HG02759 (cell line): ENCODE data around the gene TSPAN2.

Source experiments
- ATAC-seq: cut with Tn5 transposase; IDR thresholded peaks from one replicate; pipeline ENCODE4 v1.9.1; 2021; ENCODE audit warnings: mild to moderate bottlenecking, moderate library complexity; ENCODE audit not compliant: unreplicated experiment

Gene TSPAN2

DNA sequence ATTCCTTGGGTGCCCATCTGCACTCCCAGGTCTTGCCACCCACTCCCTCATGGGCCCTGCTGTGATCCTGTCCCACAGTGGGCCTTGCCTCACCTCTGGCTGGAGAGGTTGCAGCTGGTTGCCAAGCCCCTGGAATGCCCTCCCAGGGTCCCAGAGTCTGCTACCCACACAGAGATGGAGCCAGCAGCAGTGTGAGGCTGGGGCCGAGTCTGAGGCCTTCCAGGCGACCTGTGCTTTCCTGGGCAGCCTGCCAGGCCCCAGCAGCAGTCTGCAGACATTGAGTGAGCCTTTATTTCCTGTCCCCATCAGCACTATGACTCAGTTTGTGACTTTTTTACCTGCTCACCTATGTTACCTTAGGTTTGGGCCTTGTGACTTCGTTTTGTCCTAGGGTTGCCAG, 25.0 kb upstream of the TSPAN2 start:
- no peak for ATAC-seq

DNA sequence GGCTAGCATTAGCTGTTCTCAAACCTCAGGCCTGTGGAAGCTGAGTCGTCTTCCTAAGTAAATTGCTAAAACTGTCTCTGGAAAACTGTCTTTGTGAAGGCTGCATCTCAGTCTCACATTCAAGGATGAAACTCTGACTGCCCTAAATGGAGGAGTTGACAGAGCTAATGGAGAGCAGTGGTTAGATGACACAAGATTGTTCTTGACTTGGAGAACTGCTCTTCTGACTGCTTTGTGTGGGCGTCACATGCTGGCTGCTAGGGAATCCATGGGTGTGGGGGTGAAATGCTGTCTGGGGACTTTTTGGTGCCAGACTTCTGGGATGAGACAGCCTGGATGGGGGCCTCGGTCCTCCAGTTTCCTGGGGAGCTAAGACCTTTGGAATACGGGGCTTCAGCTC, 24.5 kb upstream of the TSPAN2 start:
- no peak for ATAC-seq

DNA sequence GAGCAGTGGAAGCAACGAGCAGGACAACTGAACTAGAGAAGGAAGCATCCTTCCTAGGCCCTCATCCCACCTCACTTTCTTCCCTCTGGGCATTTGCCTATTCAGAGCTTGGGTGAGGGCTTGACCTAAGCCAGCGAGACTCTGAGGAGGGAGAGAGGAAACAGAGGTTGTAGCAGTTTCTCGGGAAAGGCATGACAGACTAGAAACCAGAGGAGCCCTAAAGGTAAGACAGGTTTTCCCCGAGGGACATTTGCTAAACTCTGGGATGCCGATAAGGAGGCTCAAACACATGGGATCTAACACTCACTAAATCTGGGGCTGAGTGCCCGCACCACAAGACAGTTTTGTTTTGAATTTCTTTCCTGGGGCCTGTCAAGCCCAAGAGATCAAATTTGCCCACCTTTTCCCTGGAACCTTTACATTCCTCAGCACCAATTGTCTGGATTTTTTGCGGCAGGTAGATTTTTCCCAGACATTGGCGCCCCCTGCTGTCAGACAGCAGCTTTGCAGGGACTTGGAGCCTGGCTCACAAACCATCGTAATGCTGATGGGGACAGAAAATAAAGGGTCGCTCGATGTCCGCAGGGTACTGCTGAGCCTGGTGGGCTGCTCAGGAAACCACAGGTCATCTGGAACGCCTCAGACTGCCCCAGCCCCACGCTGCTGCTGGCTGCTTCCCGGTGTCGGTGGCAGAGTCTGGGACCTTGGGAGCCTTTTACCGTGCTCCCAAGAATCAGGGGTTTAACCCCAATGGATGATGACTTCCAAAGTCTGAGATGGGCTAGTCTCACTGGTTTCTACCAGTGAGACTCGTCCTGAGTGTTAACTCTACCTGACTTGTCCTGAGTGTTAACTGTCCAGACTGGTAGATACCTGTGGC, 23.4 kb upstream of the TSPAN2 start:
- no peak for ATAC-seq

DNA sequence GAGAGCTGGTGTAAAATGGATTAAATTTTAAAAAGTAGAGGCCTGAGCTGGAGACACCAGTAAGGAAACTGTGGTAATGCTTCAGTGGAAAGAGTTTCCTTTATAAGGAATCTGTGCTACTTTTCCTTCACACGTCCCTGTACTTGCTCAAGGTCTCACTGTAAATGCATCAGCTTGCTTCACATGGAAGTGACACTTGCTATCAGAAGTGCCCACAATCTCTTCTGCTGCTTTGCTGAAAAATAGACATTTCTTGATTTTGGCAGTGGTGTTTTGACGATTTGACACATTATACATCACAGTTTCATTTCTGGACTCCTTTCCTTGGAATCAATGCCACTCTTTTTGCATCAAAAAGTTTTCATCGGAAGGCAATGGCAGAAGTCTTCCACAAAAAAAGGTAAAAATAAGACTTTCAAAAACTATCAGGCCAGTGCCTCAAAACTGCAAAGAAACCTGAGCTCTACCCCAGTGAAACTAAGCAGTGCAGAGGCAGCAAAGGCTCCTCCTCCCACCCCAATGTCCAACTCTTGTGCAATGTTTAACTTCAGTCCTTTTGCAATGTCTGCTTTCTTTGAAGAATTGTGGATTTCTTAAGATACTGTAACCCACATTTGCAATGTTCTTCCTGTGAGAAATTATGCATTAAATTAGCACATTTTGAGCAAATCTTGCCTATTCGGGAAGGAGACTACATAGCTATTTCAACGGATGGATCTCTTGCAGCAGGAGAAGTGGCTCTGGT, 18.4 kb upstream of the TSPAN2 start:
- ATAC-seq: no peak

DNA sequence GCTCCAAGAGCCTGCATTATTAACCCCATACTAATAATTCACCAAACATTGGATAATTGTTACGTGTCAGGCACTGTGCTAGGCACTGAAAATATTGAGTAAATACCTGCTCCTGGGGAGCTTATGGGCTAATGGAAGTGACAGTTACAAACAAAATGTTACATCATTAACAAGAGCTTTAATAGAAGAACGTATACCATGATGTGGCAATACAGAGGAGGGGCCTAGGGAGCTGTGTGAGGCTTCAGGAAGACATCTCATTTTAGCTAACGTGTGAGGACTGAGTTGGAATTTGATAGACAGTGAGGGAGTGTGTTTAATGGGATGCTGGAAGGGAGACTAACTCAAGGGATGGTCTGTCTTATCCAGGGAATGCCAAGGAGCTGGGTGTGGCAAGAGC, 16.5 kb upstream of the TSPAN2 start:
- ATAC-seq: no peak

DNA sequence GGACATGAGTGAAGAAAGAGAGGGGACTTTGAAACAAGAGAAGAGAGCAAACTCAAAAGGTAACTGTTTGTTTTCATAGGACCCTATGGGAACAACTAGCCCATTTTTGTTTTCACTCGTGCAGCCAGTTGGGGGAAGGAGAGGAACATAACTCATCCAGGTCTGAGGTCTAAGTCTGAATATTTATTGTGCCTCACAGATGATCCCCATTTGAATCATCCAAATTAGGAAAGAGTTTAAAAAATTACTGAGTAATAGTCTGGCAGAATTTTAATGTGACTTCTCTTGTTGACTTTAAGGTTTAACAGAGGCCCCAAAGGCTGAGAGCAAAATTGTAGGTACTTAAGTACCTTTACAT, 10.4 kb upstream of the TSPAN2 start:
- ATAC-seq: no peak

DNA sequence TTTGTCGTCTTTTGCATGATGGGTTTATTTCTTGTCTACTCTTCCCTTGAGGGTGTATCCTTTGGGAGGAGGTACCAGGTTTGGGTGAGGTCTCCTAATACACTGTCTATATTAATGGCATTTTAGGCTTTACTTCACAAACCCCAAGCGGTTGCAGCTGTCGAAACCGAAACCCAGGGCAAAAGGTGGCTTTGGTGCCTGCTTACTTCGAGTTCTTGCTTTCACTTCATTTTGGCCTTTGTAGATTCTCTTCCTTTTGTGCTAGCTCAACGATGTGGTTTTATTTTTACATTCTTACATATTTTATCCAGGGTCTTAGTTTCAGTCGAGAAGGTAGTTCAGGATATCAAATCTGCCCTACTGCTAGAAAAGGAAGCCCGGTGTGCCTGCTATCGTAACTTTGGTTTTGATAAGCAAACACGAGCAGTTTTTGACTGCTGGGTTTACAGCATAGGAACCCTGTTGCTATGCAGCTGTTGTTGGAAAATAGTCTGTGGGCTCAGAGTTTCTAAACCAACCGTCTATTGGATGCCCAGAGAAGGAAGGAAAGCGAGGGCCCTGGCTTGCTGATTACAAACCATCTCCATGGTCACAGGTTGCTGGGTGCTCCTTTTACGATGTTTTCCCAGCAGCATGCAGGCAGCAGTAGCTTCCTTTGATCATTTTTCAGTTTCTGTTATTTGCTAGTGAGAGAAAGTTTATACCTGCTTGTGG, 9.8 kb upstream of the TSPAN2 start:
- peak; percentile 92 for ATAC-seq

DNA sequence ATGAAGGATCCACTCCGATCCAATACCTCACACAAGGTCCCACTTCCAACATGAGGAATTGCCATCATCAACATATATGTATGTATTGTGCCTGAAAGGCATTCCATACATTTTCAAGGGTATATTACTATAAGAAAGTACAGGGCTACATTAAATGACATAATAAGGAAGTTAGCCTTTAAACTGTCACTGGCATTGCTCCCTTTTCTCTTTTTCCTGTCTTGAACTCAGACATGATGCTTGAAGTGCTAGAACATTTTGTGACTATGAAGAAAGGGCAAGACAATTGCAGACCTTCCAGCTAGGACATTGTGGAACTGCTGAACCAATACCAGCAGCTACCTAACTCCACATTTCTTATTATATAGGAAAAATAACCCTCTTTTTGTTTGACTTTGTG, 2.9 kb upstream of the TSPAN2 start:
- ATAC-seq: no peak

DNA sequence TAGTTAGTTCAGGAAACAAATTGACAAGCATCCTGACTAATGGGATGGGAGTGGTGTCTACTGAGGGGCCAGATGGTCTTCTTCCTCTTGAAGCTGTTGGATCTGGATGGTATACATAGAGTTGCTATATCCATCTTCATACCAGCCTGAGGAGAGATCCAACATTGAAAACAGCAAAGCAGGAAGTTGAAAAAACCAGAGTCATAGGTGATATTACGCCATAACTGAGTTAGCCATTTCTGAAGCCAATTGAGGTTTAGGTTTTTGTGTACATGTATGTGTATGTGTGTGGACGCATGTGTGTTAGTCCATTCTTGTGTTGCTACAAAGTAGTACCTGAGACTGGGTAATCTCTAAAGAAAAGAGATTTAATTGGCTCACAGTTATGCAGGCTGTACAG, 2.3 kb upstream of the TSPAN2 start:
- no peak for ATAC-seq

DNA sequence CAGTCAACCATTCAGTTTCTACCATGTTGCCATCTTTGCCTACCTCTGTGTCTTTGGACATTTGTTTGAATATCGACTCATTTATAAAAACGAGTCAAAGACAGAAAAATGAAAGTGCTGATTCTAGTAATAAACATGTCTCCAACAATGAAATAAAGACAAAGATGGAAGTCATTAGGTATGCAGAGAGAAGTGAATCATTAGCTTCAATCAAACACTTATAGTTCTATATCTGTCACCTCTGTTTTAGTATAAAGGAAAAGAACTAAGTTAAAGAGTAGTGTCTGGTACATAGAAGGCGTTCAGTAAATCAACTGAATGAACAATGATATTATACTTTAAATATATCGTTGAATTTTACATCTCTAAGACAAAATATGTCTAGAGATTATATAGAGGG, 1.7 kb upstream of the TSPAN2 start:
- ATAC-seq: no peak

DNA sequence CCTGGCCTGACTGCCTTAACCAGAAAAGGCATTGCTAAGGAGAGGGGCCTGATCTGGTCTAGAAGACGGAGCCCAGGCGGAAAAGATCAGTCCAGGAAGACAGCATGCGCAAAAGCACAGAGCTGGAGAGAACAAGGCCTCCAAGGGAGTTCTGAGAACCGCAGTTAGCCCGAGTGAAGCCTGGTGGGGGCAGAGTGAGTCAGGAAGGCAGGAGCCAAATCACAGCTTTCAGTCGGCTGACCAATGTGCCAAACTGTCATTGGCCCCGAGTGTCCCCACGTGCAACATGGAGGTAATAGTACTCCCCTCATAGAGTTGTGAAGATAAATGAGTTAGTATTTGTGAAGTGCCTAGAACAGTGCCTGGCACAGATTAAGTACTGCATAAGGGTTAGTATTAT, 1.2 kb upstream of the TSPAN2 start:
- ATAC-seq: no peak

DNA sequence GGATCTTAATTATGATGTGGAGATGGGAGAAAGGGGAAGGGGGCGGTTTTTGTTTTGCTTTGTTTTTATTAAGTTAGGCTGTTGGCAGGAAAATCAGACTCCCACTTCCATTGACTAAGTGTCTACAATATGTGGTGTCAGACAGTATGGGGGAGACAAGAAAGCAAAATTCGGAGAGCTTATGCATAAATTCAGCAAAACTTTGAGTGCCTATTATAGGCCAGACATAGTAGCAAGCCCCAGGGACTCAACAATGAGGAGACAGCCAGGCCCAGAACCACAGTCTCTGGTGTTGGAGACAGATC, 835 bp upstream of the TSPAN2 start:
- ATAC-seq: no peak

DNA sequence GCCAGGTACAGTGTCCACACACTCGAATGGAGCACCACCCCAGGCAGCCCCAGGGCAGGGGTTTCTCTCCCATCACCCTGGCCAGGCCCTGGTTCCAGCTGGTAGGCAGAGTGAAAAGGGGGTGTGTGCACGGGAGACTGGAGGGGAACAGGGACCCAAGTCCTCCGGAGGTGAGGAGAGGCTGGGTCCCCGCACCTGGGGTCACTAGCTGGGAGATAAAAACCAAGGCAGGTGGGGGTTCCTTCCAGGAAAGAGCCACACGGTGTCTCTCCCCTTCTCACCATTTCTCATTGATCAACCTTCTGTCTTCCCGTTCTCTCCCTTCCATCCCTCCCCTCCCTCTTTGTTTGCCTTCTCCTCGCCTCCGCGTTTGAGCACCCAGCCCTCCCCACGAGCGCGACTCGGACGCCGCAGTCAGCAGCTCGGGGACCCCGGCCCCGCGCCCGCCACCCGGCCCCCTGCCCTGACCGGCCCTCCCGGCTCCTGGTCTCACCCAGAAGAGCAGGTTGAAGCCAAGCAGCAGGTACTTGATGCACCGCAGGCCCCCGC, 358 bp downstream of the TSPAN2 start:
- no peak for ATAC-seq

DNA sequence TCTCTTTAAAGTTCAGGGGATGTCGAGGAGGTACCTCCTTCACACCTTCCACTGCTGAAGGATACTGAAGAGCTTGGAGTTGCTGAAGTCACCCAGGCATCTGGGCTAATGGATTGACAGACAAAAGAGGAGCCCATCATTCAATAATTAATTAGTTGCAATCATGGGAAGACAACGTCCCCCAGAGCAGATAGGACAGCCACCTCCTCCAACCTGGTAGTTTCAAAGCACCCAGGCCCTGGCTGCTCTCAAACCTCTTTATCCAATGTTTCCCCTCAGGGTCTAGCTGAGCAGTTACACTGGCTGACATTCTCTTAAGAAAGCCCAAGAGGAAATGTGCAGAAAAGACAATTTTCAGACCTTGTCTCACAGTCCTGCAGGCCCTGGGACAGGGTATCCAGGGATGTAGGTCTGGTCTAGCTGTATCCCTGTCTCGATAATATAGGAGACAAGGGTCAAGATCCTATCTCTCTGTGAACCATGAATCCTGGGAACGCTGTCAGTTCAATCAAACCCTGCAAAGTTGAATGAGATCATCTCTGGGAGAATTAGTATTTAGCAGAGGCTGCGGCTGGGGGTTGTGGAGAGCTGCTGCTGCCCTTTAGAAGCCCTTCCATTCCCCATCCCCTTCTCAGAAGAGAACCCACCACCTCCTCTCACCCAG, 1.1 kb downstream of the TSPAN2 start:
- no peak for ATAC-seq

DNA sequence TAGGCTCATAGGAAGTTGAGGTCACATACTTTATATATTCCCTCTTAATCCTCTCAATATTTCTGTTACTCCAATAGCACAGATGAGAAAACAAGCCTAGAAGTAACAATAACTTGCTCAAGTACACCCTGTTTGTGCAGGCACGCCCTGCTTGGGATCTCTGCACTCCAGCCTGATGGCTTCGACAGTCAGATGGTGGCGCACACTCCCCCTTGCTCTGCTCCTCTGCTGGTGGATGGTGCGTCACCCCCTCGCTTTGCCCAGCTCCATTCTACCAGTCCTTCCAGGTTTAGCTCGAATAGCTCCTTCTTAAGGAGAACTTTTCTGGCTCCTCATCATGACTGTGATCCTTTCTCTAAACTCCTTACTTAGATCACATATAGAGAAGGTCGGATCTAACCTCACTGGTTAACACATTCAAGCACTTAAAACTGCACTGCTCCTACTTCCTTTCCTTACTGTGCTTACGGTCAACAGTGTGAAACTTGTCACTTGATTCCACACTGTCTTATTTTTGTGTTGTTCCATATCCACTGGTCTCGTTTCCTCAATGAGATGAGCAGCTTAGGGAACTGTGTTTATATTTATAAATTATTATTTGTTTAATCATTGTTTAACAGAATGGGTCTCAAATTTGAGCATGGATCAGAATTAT, 3.0 kb downstream of the TSPAN2 start:
- ATAC-seq: no peak

DNA sequence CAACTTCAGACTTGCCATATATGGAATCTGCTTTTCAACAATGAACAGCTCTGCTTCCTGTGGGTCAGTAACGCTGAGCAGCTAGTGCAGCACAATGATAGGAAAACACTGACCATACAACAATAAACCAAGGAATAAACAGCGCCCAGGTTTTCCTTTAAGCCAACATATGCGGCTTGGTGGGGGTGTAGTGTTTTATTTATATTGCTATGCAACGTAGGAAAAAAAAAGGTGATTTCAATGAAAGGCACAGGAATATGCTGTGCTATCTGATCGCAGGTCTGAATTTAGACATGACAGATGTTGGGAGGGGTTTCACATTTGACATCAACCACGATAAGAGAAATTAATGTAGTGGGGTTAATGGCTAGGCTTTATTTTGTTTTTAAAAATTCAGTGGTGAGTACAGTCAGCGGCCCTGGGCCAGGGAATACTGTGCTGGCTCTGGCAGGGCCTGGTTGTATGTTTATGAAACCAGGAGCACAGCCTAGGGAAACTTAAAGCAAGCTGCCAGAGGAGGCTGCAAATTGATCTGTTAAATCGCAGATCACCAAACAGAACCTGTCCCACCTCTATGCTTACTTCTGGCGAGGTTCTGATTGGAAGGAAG, 4.3 kb downstream of the TSPAN2 start:
- no peak for ATAC-seq

DNA sequence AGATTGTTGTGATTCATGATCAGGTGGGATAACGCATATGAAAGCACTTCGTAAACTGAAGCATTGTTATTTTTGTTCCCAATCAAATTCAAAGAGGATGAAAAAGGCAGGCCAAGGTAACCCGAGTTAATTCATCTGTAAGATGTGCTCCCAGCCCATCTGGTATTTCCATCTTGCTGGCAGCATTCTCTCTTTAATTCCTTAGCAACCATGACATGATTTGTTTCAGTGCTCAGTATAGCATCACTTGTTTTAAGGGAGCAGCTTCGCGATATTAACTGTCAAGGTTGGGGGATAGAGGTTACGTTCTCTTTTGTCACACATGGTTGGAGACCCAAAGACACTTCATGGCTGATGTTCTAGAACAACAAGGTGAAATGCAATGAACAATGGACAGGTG, 6.4 kb downstream of the TSPAN2 start:
- ATAC-seq: no peak

DNA sequence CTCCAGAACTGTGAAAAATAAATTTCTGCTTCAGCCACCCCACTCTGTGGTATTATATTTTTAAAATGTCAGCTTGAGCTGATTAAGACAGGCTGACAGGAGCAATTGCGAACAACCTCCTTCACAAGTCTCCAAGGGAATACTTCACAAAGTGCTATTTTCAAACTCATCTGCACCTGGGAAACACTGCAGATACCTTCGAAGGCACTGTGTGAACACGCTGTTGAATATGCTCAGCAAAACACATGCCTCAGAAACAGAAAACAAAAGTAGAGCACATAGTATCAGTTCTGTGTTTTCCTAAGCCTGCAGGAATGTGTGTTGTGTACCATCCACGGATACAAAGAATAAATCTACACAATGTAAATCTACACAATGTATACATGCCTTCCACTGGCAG, 10.6 kb downstream of the TSPAN2 start:
- no peak for ATAC-seq

DNA sequence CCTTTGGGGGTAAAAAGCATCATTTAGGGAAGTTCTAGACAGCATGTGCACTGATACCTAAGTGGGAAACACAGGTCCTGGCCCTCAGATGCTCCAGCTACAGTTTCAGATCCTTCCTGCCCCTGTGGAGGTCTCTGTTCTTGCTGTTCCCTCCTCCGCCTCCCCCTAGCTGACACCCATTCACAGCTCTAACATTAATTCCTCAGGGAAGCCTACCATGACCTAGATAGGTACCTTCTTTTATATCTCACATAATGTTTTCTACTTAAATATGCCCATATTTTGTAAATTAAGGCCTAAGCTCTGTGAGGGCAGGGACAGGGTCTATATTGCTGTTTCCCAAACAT, 11.3 kb downstream of the TSPAN2 start:
- ATAC-seq: no peak

DNA sequence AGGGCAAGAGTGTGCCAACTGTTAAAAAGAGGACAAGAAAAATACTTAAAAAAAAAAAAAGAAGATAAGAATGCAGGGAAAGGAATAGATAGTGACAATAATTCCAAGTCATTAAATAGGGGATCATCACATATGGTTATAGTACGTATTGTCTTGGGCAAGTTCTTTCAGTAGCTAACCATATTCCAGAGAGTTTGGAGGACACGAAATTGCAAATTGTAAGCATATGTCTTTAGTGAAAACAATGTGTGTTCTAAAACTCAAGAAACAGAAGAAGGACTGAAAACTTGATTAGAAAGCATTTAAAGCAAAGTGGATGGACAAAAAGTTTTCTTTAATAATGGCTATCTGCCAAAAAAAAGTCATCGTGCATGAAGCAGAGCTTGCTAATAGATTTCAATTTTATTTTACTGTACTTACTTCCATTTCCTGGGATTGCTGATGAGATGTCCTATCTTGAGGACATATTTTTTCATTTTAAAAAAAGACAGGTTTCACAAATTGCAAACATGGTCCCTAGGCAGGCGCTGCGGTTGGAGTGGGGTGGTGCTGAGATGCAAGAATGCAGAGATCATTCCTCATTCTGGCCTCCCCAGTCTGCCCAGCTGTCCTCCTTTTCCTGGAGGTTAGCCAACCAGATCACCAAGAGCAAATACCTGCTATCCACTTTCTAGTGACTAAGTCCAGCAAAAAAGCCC, 11.9 kb downstream of the TSPAN2 start:
- ATAC-seq: no peak
